HG02970 (cell line): ENCODE data around the gene COL4A2.
"Not testable (repeated sequence)": the region's sequence is repeated elsewhere in the genome, so short reads cannot be mapped to it uniquely, and the experiment has no call there.

ENCODE experiments used
- ATAC-seq: cut with Tn5 transposase; IDR thresholded peaks from one replicate; pipeline ENCODE4 v1.9.1; 2021; ENCODE audit warnings: mild to moderate bottlenecking, moderate library complexity, moderate number of reproducible peaks; ENCODE audit not compliant: unreplicated experiment, low FRiP score

Gene COL4A2

GRCh38 chr13:110447058-110447511 is 140.0 kb downstream of the COL4A2 start:
- ATAC-seq = no peak

DNA sequence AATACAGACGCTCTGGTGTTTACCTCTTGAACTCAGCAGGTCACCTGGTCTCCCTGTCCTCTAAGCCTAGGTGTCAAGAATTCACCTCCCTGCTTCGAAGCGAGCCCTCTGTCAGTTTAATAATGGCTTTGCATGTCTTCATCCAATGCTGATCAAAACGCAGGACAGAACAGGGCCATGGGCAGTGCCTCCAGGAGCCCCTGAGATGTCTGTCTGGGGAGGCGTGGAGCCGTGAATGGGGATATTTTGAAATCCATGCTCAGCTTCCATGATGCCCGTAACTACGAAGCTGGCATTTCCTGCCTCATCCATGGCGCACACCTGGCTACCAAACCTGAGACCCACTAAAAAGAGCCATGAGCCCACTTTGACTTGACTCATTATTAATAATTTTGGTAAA is 140.7 kb downstream of the COL4A2 start:
- ATAC-seq = no peak

- ATAC-seq = no peak
These were observed 141.1 kb downstream of the COL4A2 start for GRCh38 chr13:110448230-110448629.

GRCh38 chr13:110448677-110449076 is 141.6 kb downstream of the COL4A2 start:
- no peak for ATAC-seq

DNA sequence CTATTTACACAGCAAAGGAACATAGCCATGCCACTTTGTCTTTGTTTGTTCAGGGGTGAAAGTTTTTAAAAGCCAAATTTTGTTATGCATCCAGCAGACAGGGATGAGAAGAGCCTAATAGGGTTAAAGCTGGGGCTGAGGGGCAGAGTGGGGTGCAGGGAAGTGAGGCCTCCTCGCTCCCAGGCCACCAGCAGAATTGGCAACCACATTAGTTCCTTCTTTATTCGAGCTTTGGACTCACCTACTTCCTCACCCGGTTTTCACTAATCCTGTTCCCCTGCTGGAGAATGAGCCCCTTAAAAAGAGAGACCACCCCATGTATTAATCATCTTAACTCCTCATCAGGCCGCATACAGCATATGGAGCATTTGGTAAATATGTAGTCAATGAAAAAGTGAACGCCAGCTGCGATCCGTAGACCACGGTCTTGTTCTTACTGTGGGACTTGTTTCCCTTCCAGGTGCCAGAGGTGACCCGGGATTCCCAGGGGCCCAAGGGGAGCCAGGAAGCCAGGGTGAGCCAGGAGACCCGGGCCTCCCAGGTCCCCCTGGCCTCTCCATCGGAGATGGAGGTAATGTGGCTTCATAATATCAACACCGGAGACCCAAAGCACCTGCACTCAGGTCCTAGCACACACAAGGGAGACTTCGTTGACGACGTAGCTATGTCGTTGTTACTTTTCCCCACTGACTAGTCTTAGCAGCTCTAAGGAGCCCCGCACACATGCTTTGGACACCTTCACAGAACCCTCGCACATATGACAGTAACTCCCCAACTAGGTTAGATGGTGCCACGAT is 142.3 kb downstream of the COL4A2 start:
- no peak for ATAC-seq

DNA sequence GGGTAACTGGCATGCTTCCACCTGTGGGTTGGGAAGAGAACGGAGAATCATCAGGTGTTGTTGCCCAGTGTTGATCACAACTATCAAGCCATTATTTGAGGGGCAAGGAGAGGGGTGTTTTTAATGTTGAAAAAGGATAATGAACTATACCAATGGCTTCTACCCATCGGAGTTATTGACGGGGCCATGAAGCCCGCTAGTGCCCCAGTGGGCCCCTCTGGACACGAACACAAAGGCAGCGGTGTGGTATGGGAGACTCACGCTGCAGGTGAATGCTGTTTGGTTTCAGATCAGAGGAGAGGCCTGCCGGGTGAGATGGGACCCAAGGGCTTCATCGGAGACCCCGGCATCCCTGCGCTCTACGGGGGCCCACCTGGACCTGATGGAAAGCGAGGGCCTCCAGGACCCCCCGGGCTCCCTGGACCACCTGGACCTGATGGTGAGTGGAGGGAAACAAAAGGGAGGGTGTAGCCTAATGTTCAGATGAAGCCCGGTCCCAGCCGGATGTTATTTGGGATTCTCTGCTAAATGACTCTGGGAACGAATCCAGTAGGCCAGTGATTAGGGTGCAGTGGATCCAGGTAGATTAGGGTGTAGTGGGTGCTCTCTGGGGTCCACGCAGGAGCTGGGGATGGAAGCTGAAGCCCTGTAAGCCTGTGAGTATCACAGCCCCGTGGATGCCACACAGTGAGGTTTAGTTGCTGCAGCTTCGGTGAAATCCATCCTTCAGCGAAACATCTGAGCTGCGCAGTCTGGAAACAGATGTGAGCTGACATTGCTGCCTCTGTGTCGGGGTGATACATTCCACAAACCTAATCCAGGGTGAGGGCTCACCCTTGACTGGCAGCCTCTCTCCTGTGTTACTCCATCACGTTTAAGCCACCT is 143.2 kb downstream of the COL4A2 start:
- no peak for ATAC-seq

DNA sequence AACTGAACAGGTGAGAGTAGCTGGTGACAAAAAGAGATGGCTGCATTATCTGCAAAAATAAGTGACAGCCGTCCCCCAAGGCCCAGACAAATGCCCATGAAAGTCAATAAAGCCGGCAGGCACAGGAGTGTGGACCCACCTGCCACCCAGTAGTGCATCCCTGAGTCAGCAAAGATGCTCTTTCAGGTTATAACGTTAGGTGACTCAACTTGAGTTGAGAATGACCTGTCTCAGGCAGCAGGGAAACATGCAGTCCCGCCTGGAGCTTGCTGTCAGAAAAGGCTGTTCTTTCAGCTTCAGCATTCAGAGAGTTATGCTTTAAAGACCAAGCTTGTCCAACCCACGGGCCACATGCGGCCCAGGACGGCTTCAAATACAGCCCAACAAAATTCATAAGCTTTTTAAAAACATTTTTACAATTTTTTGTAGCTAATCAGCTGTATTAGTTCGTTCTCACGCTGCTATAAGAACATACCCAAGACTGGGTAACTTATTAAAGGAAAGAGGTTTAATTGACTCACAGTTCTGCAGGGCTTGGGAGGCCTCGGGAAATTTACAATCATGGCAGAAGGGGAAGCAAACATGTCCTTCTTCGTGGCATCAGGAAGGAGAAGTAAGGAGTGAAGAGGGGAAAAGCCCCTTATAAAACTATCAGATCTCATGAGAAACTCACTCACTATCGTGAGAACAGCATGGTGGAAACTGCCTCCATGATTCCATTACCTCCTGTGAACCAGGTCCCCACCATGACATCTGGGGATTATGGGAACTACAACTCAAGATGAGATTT is 144.1 kb downstream of the COL4A2 start:
- no peak for ATAC-seq

DNA sequence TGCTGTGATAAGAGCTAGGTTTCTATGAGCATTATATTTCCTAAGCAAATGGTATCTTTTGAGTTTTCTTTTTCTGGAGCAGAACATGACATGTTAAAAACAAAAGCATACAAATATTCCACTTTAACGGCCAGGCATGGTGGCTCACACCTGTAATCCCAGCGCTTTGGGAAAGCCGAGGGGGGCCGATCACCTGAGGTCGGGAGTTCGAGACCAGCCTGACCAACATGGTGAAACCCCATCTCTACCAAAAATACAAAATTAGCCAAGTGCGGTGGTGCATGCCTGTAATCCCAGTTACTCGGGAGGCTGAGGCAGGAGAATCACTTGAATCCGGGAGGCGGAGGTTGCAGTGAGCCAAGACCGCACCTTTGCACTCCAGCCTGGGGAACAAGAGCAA is 146.0 kb downstream of the COL4A2 start:
- ATAC-seq = not testable (repeated sequence)

- ATAC-seq = no peak
These were observed 146.7 kb downstream of the COL4A2 start for GRCh38 chr13:110453797-110454196.

- no peak for ATAC-seq
These were observed 147.3 kb downstream of the COL4A2 start for GRCh38 chr13:110454227-110454859.

DNA sequence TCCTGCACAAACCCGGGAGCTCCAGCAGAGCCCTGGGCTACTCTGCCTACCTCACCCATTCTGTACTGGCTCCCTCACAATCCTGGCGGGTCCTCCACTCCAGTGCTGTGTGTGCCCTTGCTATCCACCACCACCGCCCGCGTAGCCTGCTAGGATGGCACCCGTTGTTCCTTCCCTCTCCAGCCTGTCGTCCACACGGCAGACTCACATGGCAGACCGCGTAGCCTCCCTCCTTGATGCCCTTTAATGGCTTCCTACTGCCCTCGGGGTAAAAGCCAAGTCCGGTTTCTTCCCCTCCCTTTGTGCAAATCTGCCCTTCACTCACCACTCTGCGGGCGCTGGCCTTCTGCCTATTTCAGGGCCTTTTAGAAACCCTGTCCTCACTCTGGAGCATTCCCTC is 147.9 kb downstream of the COL4A2 start:
- ATAC-seq = no peak

- no peak for ATAC-seq
These were observed 148.4 kb downstream of the COL4A2 start for GRCh38 chr13:110455444-110455843.

DNA sequence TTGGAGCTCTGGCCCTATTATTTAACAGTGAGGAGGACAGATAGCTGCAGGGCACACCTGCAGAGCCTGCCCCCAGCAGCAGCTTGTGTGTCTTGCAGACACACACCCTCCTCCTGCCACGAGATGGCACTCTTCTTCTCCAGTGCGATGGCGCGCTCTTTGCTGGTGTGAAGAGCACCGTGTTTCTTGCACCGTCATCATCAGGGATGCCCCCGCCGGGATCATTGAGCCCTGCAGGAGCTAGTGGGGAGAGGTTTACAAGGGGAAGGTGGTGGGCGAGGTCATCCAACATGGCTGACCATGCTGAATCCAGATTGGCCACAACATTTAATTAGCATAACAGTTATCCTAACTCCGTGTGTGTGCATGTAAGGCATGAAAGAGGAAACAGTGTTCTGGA is 148.9 kb downstream of the COL4A2 start:
- ATAC-seq = peak; percentile 86

DNA sequence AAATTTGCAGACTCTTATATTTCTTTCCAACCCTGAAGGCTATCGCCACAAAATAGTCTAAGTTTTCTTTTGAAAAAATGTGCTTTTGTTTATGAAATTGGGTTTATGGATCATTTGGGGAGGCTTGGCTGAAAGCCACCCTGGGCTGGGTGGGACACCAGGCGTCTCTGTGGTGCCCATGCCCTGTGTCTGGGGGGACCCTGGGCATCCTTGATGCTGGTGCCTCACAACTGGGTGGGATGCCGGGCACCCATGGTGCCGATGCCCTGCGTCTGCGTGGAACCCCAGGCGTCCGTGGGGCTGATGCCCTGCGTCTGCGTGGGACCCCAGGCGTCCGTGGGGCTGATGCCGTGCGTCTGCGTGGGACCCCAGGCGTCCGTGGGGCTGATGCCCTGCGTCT is 149.5 kb downstream of the COL4A2 start:
- no peak for ATAC-seq

GRCh38 chr13:110457361-110457760 is 150.3 kb downstream of the COL4A2 start:
- ATAC-seq = no peak

GRCh38 chr13:110458017-110458416 is 150.9 kb downstream of the COL4A2 start:
- ATAC-seq = no peak

- ATAC-seq = no peak
These were observed 151.7 kb downstream of the COL4A2 start for GRCh38 chr13:110458594-110459365.

DNA sequence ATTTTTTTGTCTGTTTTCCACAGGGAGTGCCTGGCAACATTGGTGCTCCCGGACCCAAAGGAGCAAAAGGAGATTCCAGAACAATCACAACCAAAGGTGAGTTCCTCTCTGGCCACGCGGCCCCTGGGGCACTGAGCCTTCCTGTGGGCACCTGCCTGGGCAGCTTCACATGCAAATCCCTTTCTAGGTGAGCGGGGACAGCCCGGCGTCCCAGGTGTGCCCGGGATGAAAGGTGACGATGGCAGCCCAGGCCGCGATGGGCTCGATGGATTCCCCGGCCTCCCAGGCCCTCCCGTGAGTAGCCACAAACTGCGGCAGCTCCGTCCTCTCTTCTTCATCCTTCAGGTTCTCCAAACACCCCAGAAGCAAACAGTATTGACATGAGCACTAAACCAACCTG is 155.0 kb downstream of the COL4A2 start:
- no peak for ATAC-seq

- ATAC-seq = no peak
These were observed 156.1 kb downstream of the COL4A2 start for GRCh38 chr13:110463156-110463555.
